Prostate gland (tissue), 2 donors: Measurements from ENCODE around the gene ITK.

Experiments used
- POLR2A ChIP-seq: fragments of 450-650 bp; IDR thresholded peaks from one replicate; pipeline ENCODE4 v1.6.1; 2016; ENCODE audit warnings: antibody characterized with exemption, mild to moderate bottlenecking
- TF ChIP-seq, protein P1 (sequence below), 4 experiments: fragments of 200-600 bp in 2 of 4; fragments of 450-650 bp in 2 of 4; sonication (generic) in 2 of 4; IDR thresholded peaks; 1 replicate in 3 of 4; 2 replicates in 1 of 4; pipeline ENCODE4 v1.5.1; 2016 to 2019; ENCODE audit warnings: antibody characterized with exemption in 4 of 4, mild to moderate bottlenecking in 2 of 4, moderate library complexity in 2 of 4

DNA sequence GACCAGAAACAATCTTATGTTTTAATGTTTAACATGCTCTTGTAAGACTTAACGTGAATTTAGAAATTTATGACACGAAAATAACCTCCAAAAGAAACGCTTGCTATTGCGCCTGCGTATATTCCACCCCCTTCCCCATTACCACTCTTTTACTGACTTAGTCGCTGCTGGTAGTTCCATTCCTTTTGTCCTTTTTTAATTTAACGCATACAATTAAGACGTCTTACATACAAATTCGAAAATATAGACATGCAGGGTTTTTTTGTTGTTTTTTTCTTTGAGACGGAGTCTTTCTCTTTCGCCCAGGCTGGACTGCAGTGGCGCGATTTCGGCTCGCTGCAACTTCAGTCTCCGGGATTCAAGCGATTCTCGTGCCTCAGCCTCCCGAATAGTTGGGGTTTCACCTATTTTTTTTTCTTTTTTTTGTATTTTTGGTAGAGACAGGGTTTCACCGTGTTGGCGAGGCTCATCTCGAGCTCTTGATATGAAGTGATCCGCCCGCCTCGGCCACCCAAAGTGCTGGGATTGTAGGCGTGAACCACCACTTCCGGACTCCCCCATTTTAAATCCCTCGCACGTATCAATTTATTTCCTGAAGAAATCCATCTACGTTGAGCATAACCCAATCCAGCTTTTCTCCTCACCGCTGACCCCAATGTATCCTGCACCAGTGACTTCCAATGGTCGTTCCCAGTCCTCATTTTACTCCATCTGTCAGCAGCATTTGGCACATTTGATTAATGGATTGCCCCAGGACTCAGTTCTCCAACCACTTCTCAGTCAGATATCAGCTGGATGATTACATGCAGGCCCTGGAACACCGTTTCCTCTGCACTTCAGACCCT lies 37.3 kb upstream of the ITK start:
- TF ChIP-seq, protein P1, sequence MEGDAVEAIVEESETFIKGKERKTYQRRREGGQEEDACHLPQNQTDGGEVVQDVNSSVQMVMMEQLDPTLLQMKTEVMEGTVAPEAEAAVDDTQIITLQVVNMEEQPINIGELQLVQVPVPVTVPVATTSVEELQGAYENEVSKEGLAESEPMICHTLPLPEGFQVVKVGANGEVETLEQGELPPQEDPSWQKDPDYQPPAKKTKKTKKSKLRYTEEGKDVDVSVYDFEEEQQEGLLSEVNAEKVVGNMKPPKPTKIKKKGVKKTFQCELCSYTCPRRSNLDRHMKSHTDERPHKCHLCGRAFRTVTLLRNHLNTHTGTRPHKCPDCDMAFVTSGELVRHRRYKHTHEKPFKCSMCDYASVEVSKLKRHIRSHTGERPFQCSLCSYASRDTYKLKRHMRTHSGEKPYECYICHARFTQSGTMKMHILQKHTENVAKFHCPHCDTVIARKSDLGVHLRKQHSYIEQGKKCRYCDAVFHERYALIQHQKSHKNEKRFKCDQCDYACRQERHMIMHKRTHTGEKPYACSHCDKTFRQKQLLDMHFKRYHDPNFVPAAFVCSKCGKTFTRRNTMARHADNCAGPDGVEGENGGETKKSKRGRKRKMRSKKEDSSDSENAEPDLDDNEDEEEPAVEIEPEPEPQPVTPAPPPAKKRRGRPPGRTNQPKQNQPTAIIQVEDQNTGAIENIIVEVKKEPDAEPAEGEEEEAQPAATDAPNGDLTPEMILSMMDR (IDR thresholded peaks at IDR 0.05): peak in 1 of 4 experiments; percentile 2
- TF ChIP-seq POLR2A: no peak
